CD4-positive, alpha-beta T cell (primary cell): ENCODE results near the gene APOC4. TPM values are rescaled to one million over a fixed set of nuclear protein-coding genes. Genes with fewer than 3 reads are reported as not detected.
"Not testable (repeated sequence)": the region's sequence is repeated elsewhere in the genome, so short reads cannot be mapped to it uniquely, and the experiment has no call there.

Experiments used
- ATAC-seq: fragments of 200-7000 bp; cut with Tn5 transposase; one replicate; pipeline ENCODE4 v1.10.0; 2022; ENCODE audit warnings: mild to moderate bottlenecking; ENCODE audit not compliant: poor library complexity
- CTCF ChIA-PET: fragments of 350-600 bp; sonication (Branson Sonifier 250); formaldehyde crosslinking; loops from one replicate; lab custom pipeline; 2021; ENCODE audit warnings: antibody characterized with exemption, inconsistent platforms; lab: Charles Lee
- POLR2A ChIA-PET: fragments of 350-600 bp; sonication (Branson Sonifier 250); formaldehyde crosslinking; loops from one replicate; lab custom pipeline; 2021; ENCODE audit warnings: antibody characterized with exemption, inconsistent platforms; lab: Charles Lee
- DNase-seq, 14 experiments: peaks; one replicate each; pipeline ENCODE4 v3.0.0-alpha.2; 2013 to 2020; ENCODE audit warnings: mixed read lengths in 2 of 14
- H3K27ac ChIP-seq, 2 donors: one replicate each; pipeline versions ENCODE4 v1.5.1 to v1.7.0; 2013; ENCODE audit warnings: low read length in 2 of 2, low read depth in 1 of 2, mild to moderate bottlenecking in 1 of 2
- H3K27me3 ChIP-seq, 2 experiments: 1 replicate in 1 of 2; 2 replicates in 1 of 2; pipeline versions ENCODE4 v1.6.1 to v1.7.0; 2013; ENCODE audit warnings: low read length in 2 of 2, control low read depth in 1 of 2, mild to moderate bottlenecking in 1 of 2, moderate library complexity in 1 of 2; ENCODE audit not compliant: insufficient read depth in 2 of 2, control insufficient read depth in 1 of 2
- H3K36me3 ChIP-seq: one replicate; pipeline ENCODE4 v1.6.1; 2013; ENCODE audit warnings: low read length, control low read depth; ENCODE audit not compliant: insufficient read depth
- H3K4me1 ChIP-seq: one replicate; pipeline ENCODE4 v1.6.1; 2013; ENCODE audit warnings: low read length, control low read depth; ENCODE audit not compliant: insufficient read depth
- H3K4me3 ChIP-seq: one replicate; pipeline ENCODE4 v1.5.1; 2013; ENCODE audit warnings: mild to moderate bottlenecking, low read length, moderate library complexity
- H3K9me3 ChIP-seq, 2 experiments: 1 replicate in 1 of 2; 2 replicates in 1 of 2; pipeline versions ENCODE4 v1.6.1 to v1.7.0; 2013; ENCODE audit warnings: low read length in 2 of 2, mild to moderate bottlenecking in 2 of 2, control low read depth in 1 of 2, moderate library complexity in 1 of 2; ENCODE audit not compliant: control insufficient read depth in 1 of 2, insufficient read depth in 1 of 2
- H3K27ac Mint-ChIP-seq: one replicate; pipeline ENCODE4 v1.8.0; 2020; ENCODE audit warnings: mixed read lengths
- H3K27me3 Mint-ChIP-seq: one replicate; pipeline ENCODE4 v1.8.0; 2021; ENCODE audit warnings: mixed read lengths
- H3K36me3 Mint-ChIP-seq: one replicate; pipeline ENCODE4 v1.8.0; 2021; ENCODE audit warnings: low read depth, mixed read lengths
- H3K4me1 Mint-ChIP-seq: one replicate; pipeline ENCODE4 v1.8.0; 2021; ENCODE audit warnings: low read depth, mixed read lengths
- H3K4me3 Mint-ChIP-seq: one replicate; pipeline ENCODE4 v1.8.0; 2020; ENCODE audit warnings: mild to moderate bottlenecking, mixed read lengths
- H3K9me3 Mint-ChIP-seq: one replicate; pipeline ENCODE4 v1.8.0; 2020; ENCODE audit warnings: mixed read lengths
- CTCF ChIP-seq: fragments of 200-600 bp; IDR thresholded peaks from one replicate; pipeline ENCODE4 v1.8.0; 2022; ENCODE audit warnings: antibody characterized with exemption, mild to moderate bottlenecking
- intact Hi-C, 2 experiments: fragments of 100-400 bp; cut with DNase I in 1 of 2; cut with micrococcal nuclease in 1 of 2; formaldehyde crosslinking; loops; one replicate each; pipeline versions ENCODE4 v1.15.1 to v1.9.0; 2023 to 2025; cut with DNase I, micrococcal nuclease
- total RNA-seq, 174 experiments: library from RNA in 2 of 174; stranded (reverse) in 2 of 174; gene quantifications; one replicate each; pipeline ENCODE4 v1.2.3 and lab custom pipeline; 2021 to 2026

APOC4 gene
- total RNA-seq, 2 experiments from 2014 or later, result not detected

DNA sequence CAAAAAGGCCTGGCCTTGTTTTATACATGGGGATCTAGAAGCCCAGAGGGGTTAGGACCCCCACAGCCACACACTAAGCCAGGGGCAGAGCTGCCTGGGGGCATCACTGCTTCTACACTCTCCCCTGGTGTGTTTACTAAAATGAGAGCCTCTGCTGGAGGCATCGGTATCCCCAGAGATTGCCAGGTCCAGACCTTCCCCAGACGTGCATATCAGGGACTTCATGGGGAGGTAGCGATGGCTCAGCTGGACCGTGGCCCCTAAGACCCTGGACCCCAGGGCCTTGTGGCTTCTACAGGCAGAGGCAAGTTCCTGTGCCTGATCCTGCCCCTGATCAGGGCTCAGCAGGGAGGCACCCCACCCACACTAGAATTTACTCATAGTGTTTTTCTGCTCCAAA lies 26.6 kb downstream of the APOC4 start:
- TF ChIP-seq CTCF, result no peak
- Histone ChIP-seq H3K9me3 (no peaks in the 10 kb centered on the region), H3K27me3 (no peaks in the 10 kb centered on the region), H3K4me1 (no peaks in the 10 kb centered on the region), H3K4me3 (no peak overlapping the region), H3K36me3 (peaks cover 47% of the 10 kb centered on the region), H3K27ac (no peak overlapping the region)
- H3K36me3 Mint-ChIP-seq, result peaks cover 59% of the 10 kb centered on the region
- ChIA-PET CTCF (no interaction called here), POLR2A (interaction anchor here (0.7 kb wide), 1 partner anchor 10 kb away, joined by 3 read pairs; no protein-coding TSS in a partner anchor)
- H3K4me1 Mint-ChIP-seq, result no peaks in the 10 kb centered on the region
- DNase-seq (no peak), ATAC-seq (no peak)
- H3K27me3 Mint-ChIP-seq, result no peaks in the 10 kb centered on the region
- H3K9me3 Mint-ChIP-seq, result no peaks in the 10 kb centered on the region
- H3K27ac Mint-ChIP-seq, result no peak overlapping the region
- intact Hi-C loops, result no loop called here
- H3K4me3 Mint-ChIP-seq, result no peak overlapping the region

- TF ChIP-seq CTCF, result no peak
- ATAC-seq (no peak), DNase-seq (no peak)
- H3K36me3 ChIP-seq, result peaks cover 48% of the 10 kb centered on the region
- Mint-ChIP-seq H3K36me3 (peaks cover 61% of the 10 kb centered on the region), H3K27me3 (no peaks in the 10 kb centered on the region), H3K9me3 (no peaks in the 10 kb centered on the region), H3K27ac (no peak overlapping the region), H3K4me3 (no peak overlapping the region), H3K4me1 (no peaks in the 10 kb centered on the region)
- POLR2A ChIA-PET, result interaction anchor here (0.7 kb wide), 1 partner anchor 9 kb away, joined by 3 read pairs; no protein-coding TSS in a partner anchor
- H3K4me3 ChIP-seq, result no peak overlapping the region
- no peaks in the 10 kb centered on the region for H3K27me3 ChIP-seq
- no peaks in the 10 kb centered on the region for H3K9me3 ChIP-seq
- no peaks in the 10 kb centered on the region for H3K4me1 ChIP-seq
- H3K27ac ChIP-seq, result no peak overlapping the region
- intact Hi-C loops, result no loop called here
- CTCF ChIA-PET, result no interaction called here
Observed at GRCh38 chr19:44969437-44969836, 27.4 kb downstream of the APOC4 start.

DNA sequence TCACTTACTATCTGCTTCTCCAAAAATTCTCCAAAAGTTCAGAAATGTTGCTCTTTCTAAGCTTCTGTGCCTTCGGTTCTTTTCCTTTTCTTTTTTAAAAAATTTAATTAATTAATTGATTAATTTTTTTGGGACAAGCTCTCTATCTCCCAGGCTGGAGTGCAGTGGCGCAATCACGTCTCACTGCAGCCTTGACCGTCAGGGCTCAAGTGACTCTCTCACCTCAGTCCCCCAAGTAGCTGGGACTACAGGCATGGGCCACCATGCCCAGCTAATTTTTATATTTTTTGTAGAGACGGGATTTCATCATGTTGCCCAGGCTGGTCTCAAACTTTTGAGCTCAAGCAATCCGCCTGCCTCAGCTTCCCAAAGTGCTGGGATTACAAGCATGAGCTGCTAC lies 29.4 kb downstream of the APOC4 start:
- H3K27ac Mint-ChIP-seq, H3K4me3 ChIP-seq, H3K4me3 Mint-ChIP-seq, H3K27me3 ChIP-seq, ATAC-seq, H3K4me1 Mint-ChIP-seq, H3K9me3 ChIP-seq, H3K4me1 ChIP-seq, CTCF ChIA-PET, H3K27ac ChIP-seq, intact Hi-C loops, H3K27me3 Mint-ChIP-seq, H3K9me3 Mint-ChIP-seq, DNase-seq, POLR2A ChIA-PET: not testable (repeated sequence)
- peaks cover 55% of the 10 kb centered on the region for H3K36me3 Mint-ChIP-seq
- peaks cover 57% of the 10 kb centered on the region for H3K36me3 ChIP-seq

DNA sequence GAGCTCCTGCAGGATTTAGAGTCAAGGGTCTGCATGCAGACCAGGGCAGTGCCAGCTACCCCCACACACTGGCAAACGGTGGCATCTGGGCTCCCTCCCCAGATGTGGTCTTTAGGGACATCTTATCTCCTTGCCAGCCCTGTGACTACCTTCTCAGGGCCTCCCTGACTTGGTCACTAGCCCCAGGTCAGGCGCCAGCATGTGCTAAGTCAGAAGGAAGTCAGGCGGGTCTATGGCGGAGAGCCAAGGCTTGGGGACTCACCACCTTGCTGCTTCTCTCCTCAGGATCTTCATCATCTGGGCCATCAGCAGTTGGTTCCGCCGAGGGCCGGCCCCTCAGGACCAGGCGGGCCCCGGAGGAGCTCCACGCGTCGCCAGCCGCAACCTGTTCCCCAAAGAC lies 30.8 kb downstream of the APOC4 start:
- H3K4me3 ChIP-seq, result no peak overlapping the region
- H3K36me3 ChIP-seq, result peaks cover 66% of the 10 kb centered on the region
- Mint-ChIP-seq H3K4me1 (no peaks in the 10 kb centered on the region), H3K4me3 (no peak overlapping the region), H3K27me3 (no peaks in the 10 kb centered on the region), H3K36me3 (peaks cover 56% of the 10 kb centered on the region), H3K9me3 (no peaks in the 10 kb centered on the region), H3K27ac (no peak overlapping the region)
- no peaks in the 10 kb centered on the region for H3K4me1 ChIP-seq
- TF ChIP-seq CTCF, result no peak
- no peak for ATAC-seq
- H3K9me3 ChIP-seq, result no peaks in the 10 kb centered on the region
- H3K27me3 ChIP-seq, result no peaks in the 10 kb centered on the region
- ChIA-PET CTCF (no interaction called here), POLR2A (no interaction called here)
- H3K27ac ChIP-seq, result no peak overlapping the region
- no peak for DNase-seq
- intact Hi-C loops, result no loop called here
